HG03378 (cell line): ENCODE measurements around the gene OR2A1.
"Not testable (repeated sequence)": the region's sequence is repeated elsewhere in the genome, so short reads cannot be mapped to it uniquely, and the experiment has no call there.

Source experiments
- ATAC-seq: cut with Tn5 transposase; IDR thresholded peaks from one replicate; pipeline ENCODE4 v1.9.1; 2021; ENCODE audit warnings: mild to moderate bottlenecking, moderate library complexity; ENCODE audit not compliant: unreplicated experiment

OR2A1 gene

GRCh38 chr7:144311872-144312469 is at the start of gene OR2A1:
TSS of gene OR2A1 (plus strand) at chr7:144312419. CDS start at chr7:144318125, 5,706 bp downstream.
- not testable (repeated sequence) for ATAC-seq

- ATAC-seq, result not testable (repeated sequence)
Observed at GRCh38 chr7:144264692-144265091, 47.5 kb upstream of the OR2A1 start, which contains the start of gene OR2A7. TSS of gene OR2A7 (minus strand) at chr7:144264792. CDS start at chr7:144259628, 5,164 bp downstream.

- ATAC-seq, result not testable (repeated sequence)
Observed at GRCh38 chr7:144269188-144269587, 43.0 kb upstream of the OR2A1 start, which contains the start of gene CTAGE8. TSS of gene CTAGE8 (minus strand) at chr7:144269288. CDS start at chr7:144269250, 38 bp downstream.

GRCh38 chr7:144275281-144275680 is 36.9 kb upstream of the OR2A1 start:
- ATAC-seq, result not testable (repeated sequence)

GRCh38 chr7:144280010-144280409 is 32.2 kb upstream of the OR2A1 start:
- not testable (repeated sequence) for ATAC-seq

GRCh38 chr7:144281981-144282380 is 30.2 kb upstream of the OR2A1 start:
- not testable (repeated sequence) for ATAC-seq

GRCh38 chr7:144282490-144282889 is 29.7 kb upstream of the OR2A1 start:
- not testable (repeated sequence) for ATAC-seq

GRCh38 chr7:144283716-144284115 is 28.5 kb upstream of the OR2A1 start:
- ATAC-seq, result not testable (repeated sequence)

- not testable (repeated sequence) for ATAC-seq
Observed at GRCh38 chr7:144287171-144287784, 24.9 kb upstream of the OR2A1 start.

- ATAC-seq, result not testable (repeated sequence)
Observed at GRCh38 chr7:144291607-144292006, 20.6 kb upstream of the OR2A1 start.

- not testable (repeated sequence) for ATAC-seq
Observed at GRCh38 chr7:144292384-144293161, 19.6 kb upstream of the OR2A1 start.

- ATAC-seq, result peak; percentile 67
Observed at GRCh38 chr7:144293794-144294499, 18.3 kb upstream of the OR2A1 start.

GRCh38 chr7:144302578-144303303 is 9.5 kb upstream of the OR2A1 start:
- ATAC-seq, result not testable (repeated sequence)

- not testable (repeated sequence) for ATAC-seq
Observed at GRCh38 chr7:144303607-144304006, 8.6 kb upstream of the OR2A1 start.

- not testable (repeated sequence) for ATAC-seq
Observed at GRCh38 chr7:144305156-144305555, 7.1 kb upstream of the OR2A1 start.

GRCh38 chr7:144309702-144310101 is 2.5 kb upstream of the OR2A1 start:
- ATAC-seq, result not testable (repeated sequence)

- not testable (repeated sequence) for ATAC-seq
Observed at GRCh38 chr7:144311218-144311617, 1.0 kb upstream of the OR2A1 start.

- not testable (repeated sequence) for ATAC-seq
Observed at GRCh38 chr7:144317537-144317936, 5.3 kb downstream of the OR2A1 start.

- ATAC-seq, result not testable (repeated sequence)
Observed at GRCh38 chr7:144319547-144319946, 7.3 kb downstream of the OR2A1 start.

GRCh38 chr7:144321677-144322206 is 9.5 kb downstream of the OR2A1 start:
- ATAC-seq, result not testable (repeated sequence)
